ENCODE measurements around the gene CNTN1. TPM values are rescaled to one million over a fixed set of nuclear protein-coding genes. Genes with fewer than 3 reads are reported as not detected.

The CNTN1 gene
- total and polyA plus RNA-seq, 2 experiments from 2014 or later, result 0.58 to 2.4 TPM

- no peaks in the 10 kb centered on the region for H3K4me1 ChIP-seq (ENCODE audit: insufficient read depth)
- no peak overlapping the region for H2AFZ ChIP-seq
- WGBS (ENCODE audit: low lambda C conversion rate, missing lambda C conversion rate), result 65% methylated on average over 4 of the region's 4 CpGs
- no peaks in the 10 kb centered on the region for H3K36me3 ChIP-seq (replicated peaks; ENCODE audit: insufficient read depth, low read depth)
- H3K4me2 ChIP-seq, result no peak overlapping the region
- no peaks in the 10 kb centered on the region for H3K27me3 ChIP-seq
- no peaks in the 10 kb centered on the region for H3K9me3 ChIP-seq (ENCODE audit: low read depth)
- TF ChIP-seq EZH2phosphoT487 (IDR thresholded peaks at IDR 0.05; ENCODE audit: low read depth, severe bottlenecking, unreplicated experiment) (no peak), CTCF (IDR thresholded peaks at IDR 0.05; ENCODE audit: poor library complexity) (no peak), EZH2 (IDR thresholded peaks at IDR 0.05; ENCODE audit: borderline replicate concordance) (no peak)
- H3K79me2 ChIP-seq, result no peaks in the 10 kb centered on the region
- H4K20me1 ChIP-seq (ENCODE audit: insufficient read depth, poor library complexity, severe bottlenecking), result no peaks in the 10 kb centered on the region
- no peaks in the 10 kb centered on the region for H3K9me2 ChIP-seq (replicated peaks; ENCODE audit: insufficient read depth)
- no peak overlapping the region for H3K27ac ChIP-seq
- peak; percentile 5 for DNase-seq (ENCODE audit: low spot score)
- no peak overlapping the region for H3K4me3 ChIP-seq
Measured at GRCh38 chr12:40907115-40907527, 214.9 kb downstream of the CNTN1 start.

GRCh38 chr12:40911676-40912075 is 219.4 kb downstream of the CNTN1 start:
- Histone ChIP-seq H3K27me3 (no peaks in the 10 kb centered on the region), H3K4me3 (no peak overlapping the region), H3K79me2 (no peaks in the 10 kb centered on the region), H3K9me2 (replicated peaks; ENCODE audit: insufficient read depth) (no peaks in the 10 kb centered on the region), H3K9me3 (ENCODE audit: low read depth) (no peaks in the 10 kb centered on the region), H3K36me3 (replicated peaks; ENCODE audit: insufficient read depth, low read depth) (no peaks in the 10 kb centered on the region), H3K4me1 (ENCODE audit: insufficient read depth) (no peaks in the 10 kb centered on the region), H2AFZ (no peak overlapping the region), H4K20me1 (ENCODE audit: insufficient read depth, poor library complexity, severe bottlenecking) (no peaks in the 10 kb centered on the region), H3K27ac (no peak overlapping the region), H3K4me2 (no peak overlapping the region)
- DNase-seq (ENCODE audit: low spot score), result no peak
- TF ChIP-seq CTCF (IDR thresholded peaks at IDR 0.05; ENCODE audit: poor library complexity) (no peak), EZH2phosphoT487 (IDR thresholded peaks at IDR 0.05; ENCODE audit: low read depth, severe bottlenecking, unreplicated experiment) (no peak), EZH2 (IDR thresholded peaks at IDR 0.05; ENCODE audit: borderline replicate concordance) (no peak)
- WGBS (ENCODE audit: low lambda C conversion rate, missing lambda C conversion rate), result 85% methylated on average over 3 of the region's 3 CpGs

- no peak overlapping the region for H3K4me2 ChIP-seq
- H3K4me1 ChIP-seq (ENCODE audit: insufficient read depth), result no peaks in the 10 kb centered on the region
- H4K20me1 ChIP-seq (ENCODE audit: insufficient read depth, poor library complexity, severe bottlenecking), result no peaks in the 10 kb centered on the region
- no peak overlapping the region for H2AFZ ChIP-seq
- no peak for TF ChIP-seq EZH2 (IDR thresholded peaks at IDR 0.05; ENCODE audit: borderline replicate concordance)
- TF ChIP-seq CTCF (IDR thresholded peaks at IDR 0.05; ENCODE audit: poor library complexity), result no peak
- TF ChIP-seq EZH2phosphoT487 (IDR thresholded peaks at IDR 0.05; ENCODE audit: low read depth, severe bottlenecking, unreplicated experiment), result no peak
- H3K79me2 ChIP-seq, result no peaks in the 10 kb centered on the region
- H3K27ac ChIP-seq, result no peak overlapping the region
- no peaks in the 10 kb centered on the region for H3K27me3 ChIP-seq
- WGBS (ENCODE audit: low lambda C conversion rate, missing lambda C conversion rate), result 89% methylated on average over 2 of the region's 2 CpGs
- no peaks in the 10 kb centered on the region for H3K9me2 ChIP-seq (replicated peaks; ENCODE audit: insufficient read depth)
- H3K4me3 ChIP-seq, result no peak overlapping the region
- no peak for DNase-seq (ENCODE audit: low spot score)
- H3K9me3 ChIP-seq (ENCODE audit: low read depth), result no peaks in the 10 kb centered on the region
- no peaks in the 10 kb centered on the region for H3K36me3 ChIP-seq (replicated peaks; ENCODE audit: insufficient read depth, low read depth)
Measured at GRCh38 chr12:40915172-40915571, 222.9 kb downstream of the CNTN1 start.

- Histone ChIP-seq H3K27me3 (no peaks in the 10 kb centered on the region), H4K20me1 (ENCODE audit: insufficient read depth, poor library complexity, severe bottlenecking) (no peaks in the 10 kb centered on the region), H3K4me1 (ENCODE audit: insufficient read depth) (no peaks in the 10 kb centered on the region), H3K27ac (no peak overlapping the region), H3K4me2 (no peak overlapping the region), H3K79me2 (no peaks in the 10 kb centered on the region), H2AFZ (no peak overlapping the region), H3K4me3 (no peak overlapping the region), H3K9me2 (replicated peaks; ENCODE audit: insufficient read depth) (no peaks in the 10 kb centered on the region), H3K9me3 (ENCODE audit: low read depth) (no peaks in the 10 kb centered on the region), H3K36me3 (replicated peaks; ENCODE audit: insufficient read depth, low read depth) (no peaks in the 10 kb centered on the region)
- TF ChIP-seq CTCF (IDR thresholded peaks at IDR 0.05; ENCODE audit: poor library complexity) (no peak), EZH2 (IDR thresholded peaks at IDR 0.05; ENCODE audit: borderline replicate concordance) (no peak), EZH2phosphoT487 (IDR thresholded peaks at IDR 0.05; ENCODE audit: low read depth, severe bottlenecking, unreplicated experiment) (no peak)
- 81% methylated on average over 6 of the region's 6 CpGs for WGBS (ENCODE audit: low lambda C conversion rate, missing lambda C conversion rate)
- no peak for DNase-seq (ENCODE audit: low spot score)
Measured at GRCh38 chr12:40917561-40917960, 225.3 kb downstream of the CNTN1 start.

Measured in hepatocyte (in vitro differentiated cells).